ENCODE results near the gene CD244. TPM values are rescaled to one million over a fixed set of nuclear protein-coding genes. Genes with fewer than 3 reads are reported as not detected.

The CD244 gene
- total and polyA plus RNA-seq, 2 donors (not counting 3 experiments of a cell fraction or from before 2014, with no cell fraction given), result not detected

DNA sequence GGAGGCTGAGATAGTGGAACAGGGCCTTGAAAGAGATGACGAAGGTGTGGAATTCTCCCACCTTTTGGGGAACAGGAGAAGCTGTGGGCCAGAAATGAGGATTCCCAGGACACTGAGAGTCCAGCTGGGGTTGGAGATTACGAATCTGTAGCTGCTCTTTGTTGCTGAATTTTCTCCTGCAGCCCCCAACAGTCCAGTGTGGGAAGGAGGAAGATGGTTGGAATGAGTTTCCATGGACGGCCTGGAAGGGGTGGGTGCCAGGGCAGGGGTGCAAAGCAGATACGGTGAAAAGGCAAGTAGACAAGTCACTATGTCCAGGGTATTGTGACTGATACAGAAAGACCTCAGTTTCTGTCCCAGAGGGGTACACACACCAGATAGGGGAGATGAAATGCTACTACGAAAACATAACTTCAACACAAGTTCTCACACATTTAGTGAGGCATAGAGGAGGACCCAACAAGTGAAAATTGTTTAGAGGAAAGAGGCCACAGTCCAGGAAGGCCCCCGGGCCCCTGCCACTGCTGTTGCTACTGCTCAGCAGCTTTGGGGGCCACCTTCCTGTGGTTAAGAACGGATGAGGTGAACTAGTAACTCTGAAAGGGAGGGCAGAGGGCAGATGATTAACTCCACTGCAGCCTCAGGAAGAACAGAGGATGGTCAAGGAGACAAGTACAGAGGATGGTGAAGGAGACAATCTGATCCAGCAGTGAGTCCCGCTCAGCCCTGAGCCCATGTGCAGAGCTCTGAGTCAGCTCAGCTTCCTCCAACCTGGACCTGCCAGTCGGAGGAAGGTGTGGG is 7.3 kb downstream of the CD244 start:
- intact Hi-C loops (cut with micrococcal nuclease), result no loop called here
- FAIRE-seq, result no peak
- H3K4me1 ChIP-seq (ENCODE audit: control insufficient read depth, extremely low read depth, insufficient read depth, low read length), result no peaks in the 10 kb centered on the region
- H3K79me2 ChIP-seq (ENCODE audit: control insufficient read depth, insufficient read depth, low read length), result no peaks in the 10 kb centered on the region
- CTCF ChIA-PET, result interaction anchor here (0.6 kb wide), 1 partner anchor 135 kb away, joined by 5 read pairs; no protein-coding TSS in a partner anchor
- no peaks in the 10 kb centered on the region for H3K9me1 ChIP-seq (replicated peaks; ENCODE audit: control insufficient read depth, extremely low read depth, insufficient read depth, low read length)
- H3K27me3 ChIP-seq (ENCODE audit: control insufficient read depth in 2 of 2, insufficient read depth in 2 of 2, low read length in 2 of 2), result no peaks in the 10 kb centered on the region
- no peak for DNase-seq (ENCODE audit: low read depth, low spot score)
- dilution Hi-C loops (cut with MboI; ENCODE audit: extremely low pct_ligation_motif_present, low sequenced_read_pairs), result no loop called here
- no TSS peak for BruUV-seq (replicated peaks)
- no peak overlapping the region for H3K27ac ChIP-seq (ENCODE audit: insufficient read depth, low read depth, low read length)
- H3K4me2 ChIP-seq (ENCODE audit: insufficient read depth, low read length), result no peak overlapping the region
- no peaks in the 10 kb centered on the region for H3K36me3 ChIP-seq (ENCODE audit: control insufficient read depth in 2 of 2, extremely low read depth in 1 of 2, insufficient read depth in 2 of 2, low read length in 2 of 2)
- no peak overlapping the region for H3K9ac ChIP-seq (replicated peaks; ENCODE audit: extremely low read depth, insufficient read depth, low read length)
- no peaks in the 10 kb centered on the region for H4K20me1 ChIP-seq (replicated peaks; ENCODE audit: control insufficient read depth, extremely low read depth, insufficient read depth, low read length)
- no peaks in the 10 kb centered on the region for H3K9me3 ChIP-seq (replicated peaks; ENCODE audit: control insufficient read depth, insufficient read depth, low read length)
- H2AFZ ChIP-seq (ENCODE audit: low read depth, low read length), result no peak overlapping the region
- POLR2A ChIA-PET, result no interaction called here
- H3K4me3 ChIP-seq (replicated peaks in 1 of 3; ENCODE audit: insufficient read depth in 1 of 3, low read depth in 1 of 3, low read length in 3 of 3), result no peak overlapping the region
- TF ChIP-seq MAX (IDR thresholded peaks at IDR 0.05; ENCODE audit: insufficient read depth, insufficient read length) (no peak), POLR2A (IDR thresholded peaks at IDR 0.05; ENCODE audit: low read depth, low read length) (no peak), FOS (IDR thresholded peaks at IDR 0.05; ENCODE audit: borderline replicate concordance, insufficient read depth, low read length) (no peak), POLR2AphosphoS5 (IDR thresholded peaks at IDR 0.05; ENCODE audit: insufficient read depth, low read depth, low read length) (no peak), JUN (IDR thresholded peaks at IDR 0.05; ENCODE audit: borderline replicate concordance, insufficient read depth, insufficient read length, low read depth) (no peak), EZH2 (IDR thresholded peaks at IDR 0.05; ENCODE audit: borderline replicate concordance, low read depth, low read length, severe bottlenecking) (no peak), GATA2 (IDR thresholded peaks at IDR 0.05; ENCODE audit: insufficient read depth, insufficient read length, low read depth, low read length) (no peak)
- TF ChIP-seq, protein P1, sequence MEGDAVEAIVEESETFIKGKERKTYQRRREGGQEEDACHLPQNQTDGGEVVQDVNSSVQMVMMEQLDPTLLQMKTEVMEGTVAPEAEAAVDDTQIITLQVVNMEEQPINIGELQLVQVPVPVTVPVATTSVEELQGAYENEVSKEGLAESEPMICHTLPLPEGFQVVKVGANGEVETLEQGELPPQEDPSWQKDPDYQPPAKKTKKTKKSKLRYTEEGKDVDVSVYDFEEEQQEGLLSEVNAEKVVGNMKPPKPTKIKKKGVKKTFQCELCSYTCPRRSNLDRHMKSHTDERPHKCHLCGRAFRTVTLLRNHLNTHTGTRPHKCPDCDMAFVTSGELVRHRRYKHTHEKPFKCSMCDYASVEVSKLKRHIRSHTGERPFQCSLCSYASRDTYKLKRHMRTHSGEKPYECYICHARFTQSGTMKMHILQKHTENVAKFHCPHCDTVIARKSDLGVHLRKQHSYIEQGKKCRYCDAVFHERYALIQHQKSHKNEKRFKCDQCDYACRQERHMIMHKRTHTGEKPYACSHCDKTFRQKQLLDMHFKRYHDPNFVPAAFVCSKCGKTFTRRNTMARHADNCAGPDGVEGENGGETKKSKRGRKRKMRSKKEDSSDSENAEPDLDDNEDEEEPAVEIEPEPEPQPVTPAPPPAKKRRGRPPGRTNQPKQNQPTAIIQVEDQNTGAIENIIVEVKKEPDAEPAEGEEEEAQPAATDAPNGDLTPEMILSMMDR (IDR thresholded peaks at IDR 0.05; ENCODE audit: extremely low read depth in 1 of 2, insufficient read depth in 1 of 2, low read depth in 1 of 2, low read length in 2 of 2), result no peak

Measured in endothelial cell of umbilical vein (primary cell).